Gastrocnemius medialis (tissue), 4 donors: ENCODE measurements around the gene CEBPB. TPM values are rescaled to one million over a fixed set of nuclear protein-coding genes. Genes with fewer than 3 reads are reported as not detected.

Experiments used
- ATAC-seq, 2 donors: fragments of 150-250 bp; one replicate each; pipeline ENCODE4 v1.9.1; 2016
- DNase-seq, 2 donors: peaks; one replicate each; pipeline ENCODE4 v3.0.0-alpha.2; 2019
- H3K27ac ChIP-seq, 4 donors: fragments of 200-600 bp; sonication (generic); 1 replicate in 1 of 4; 2 replicates in 3 of 4; pipeline ENCODE4 v1.5.1; 2016 to 2018; ENCODE audit warnings: mild to moderate bottlenecking in 2 of 4, moderate library complexity in 1 of 4
- H3K27me3 ChIP-seq, 3 donors: fragments of 200-600 bp; sonication (generic) in 2 of 3; 1 replicate in 1 of 3; 2 replicates in 2 of 3; pipeline versions ENCODE4 v1.5.1 to v1.6.0; 2016 to 2019; ENCODE audit warnings: mild to moderate bottlenecking in 1 of 3, moderate library complexity in 1 of 3
- H3K36me3 ChIP-seq, 2 donors: fragments of 200-600 bp; sonication (generic) in 1 of 2; one replicate each; pipeline ENCODE4 v1.5.1; 2017 to 2018
- H3K4me1 ChIP-seq, 2 donors: fragments of 200-600 bp; sonication (generic) in 1 of 2; one replicate each; pipeline ENCODE4 v1.5.1; 2016 to 2017; ENCODE audit warnings: mild to moderate bottlenecking in 2 of 2
- H3K4me3 ChIP-seq, 4 donors: fragments of 200-600 bp; sonication (generic) in 3 of 4; 1 replicate in 1 of 4; 2 replicates in 3 of 4; pipeline ENCODE4 v1.5.1; 2016 to 2019; ENCODE audit warnings: mild to moderate bottlenecking in 2 of 4
- H3K9me3 ChIP-seq, 3 donors: fragments of 200-600 bp; sonication (generic) in 2 of 3; 1 replicate in 1 of 3; 2 replicates in 2 of 3; pipeline ENCODE4 v1.5.1; 2016 to 2019
- POLR2A ChIP-seq, 2 donors: fragments of 450-650 bp; IDR thresholded peaks; one replicate each; pipeline ENCODE4 v1.6.1; 2017; ENCODE audit warnings: antibody characterized with exemption in 2 of 2, mild to moderate bottlenecking in 2 of 2, moderate library complexity in 2 of 2
- in situ Hi-C, 4 donors: fragments of 200-750 bp; cut with MboI; loops; one replicate each; pipeline versions ENCODE4 v1.15.0 to v1.8.0; 2017; ENCODE audit warnings: low sequenced_read_pairs in 4 of 4
- intact Hi-C: fragments of 100-400 bp; cut with DNase I; formaldehyde crosslinking; loops from one replicate; pipeline ENCODE4 v1.15.1; 2023; ENCODE audit warnings: low total_unique reads
- total RNA-seq, 4 donors: library from RNA; depleted of rRNA; stranded (reverse); fragments of >200 nt; gene quantifications; one replicate each; pipeline versions ENCODE4 v1.1.0 to v1.2.3, GENCODE V29; 2016
- TF ChIP-seq, protein P1 (sequence below), 5 experiments: fragments of 450-650 bp in 3 of 5; fragments of 200-600 bp in 2 of 5; sonication (generic) in 2 of 5; IDR thresholded peaks in 4 of 5; conservative IDR thresholded peaks in 1 of 5; 1 replicate in 4 of 5; 2 replicates in 1 of 5; pipeline ENCODE4 v1.5.1; 2016 to 2019; ENCODE audit warnings: antibody characterized with exemption in 5 of 5, mild to moderate bottlenecking in 3 of 5, moderate library complexity in 3 of 5

The CEBPB gene
- total RNA-seq, 4 donors from 2014 or later: 219 to 434 (median 321) TPM

DNA sequence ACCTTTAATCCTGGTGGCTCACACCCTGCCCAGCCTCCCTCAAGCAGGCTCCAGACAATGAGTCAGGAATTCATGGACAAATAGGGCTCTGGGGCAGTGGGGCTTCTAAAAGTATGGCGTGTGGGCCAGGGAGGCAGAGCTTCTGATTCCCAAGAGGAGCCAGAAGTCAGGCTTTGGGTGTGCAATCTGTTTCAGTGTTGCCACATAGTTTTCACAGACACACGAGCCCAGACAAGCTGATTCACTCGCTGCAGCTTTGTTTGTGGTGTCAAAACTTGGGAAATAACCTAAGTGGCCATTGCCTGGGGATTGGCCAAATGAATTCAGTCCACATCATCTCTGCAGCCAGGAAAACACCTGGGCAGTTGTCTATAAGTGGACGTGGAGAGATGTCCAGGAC, 46.3 kb upstream of the CEBPB start:
- H3K4me1 ChIP-seq: peaks cover 30 to 45% of the 10 kb centered on the region in 2 donors
- peak; percentile 88 to 91 for ATAC-seq
- H3K9me3 ChIP-seq: no peaks in the 10 kb centered on the region
- peak; percentile 75 to 90 for DNase-seq
- no peaks in the 10 kb centered on the region for H3K27me3 ChIP-seq
- no peak overlapping the region for H3K4me3 ChIP-seq
- intact Hi-C loops: no loop called here
- in situ Hi-C loops: no loop called here
- H3K27ac ChIP-seq: peak overlapping the region; percentile 91 to 96 (median 94)
- H3K36me3 ChIP-seq: peaks cover 0 to 10% of the 10 kb centered on the region in 2 donors
- TF ChIP-seq POLR2A (IDR thresholded peaks at IDR 0.05): peak in 1 of 2 donors; percentile 11
- TF ChIP-seq, protein P1, sequence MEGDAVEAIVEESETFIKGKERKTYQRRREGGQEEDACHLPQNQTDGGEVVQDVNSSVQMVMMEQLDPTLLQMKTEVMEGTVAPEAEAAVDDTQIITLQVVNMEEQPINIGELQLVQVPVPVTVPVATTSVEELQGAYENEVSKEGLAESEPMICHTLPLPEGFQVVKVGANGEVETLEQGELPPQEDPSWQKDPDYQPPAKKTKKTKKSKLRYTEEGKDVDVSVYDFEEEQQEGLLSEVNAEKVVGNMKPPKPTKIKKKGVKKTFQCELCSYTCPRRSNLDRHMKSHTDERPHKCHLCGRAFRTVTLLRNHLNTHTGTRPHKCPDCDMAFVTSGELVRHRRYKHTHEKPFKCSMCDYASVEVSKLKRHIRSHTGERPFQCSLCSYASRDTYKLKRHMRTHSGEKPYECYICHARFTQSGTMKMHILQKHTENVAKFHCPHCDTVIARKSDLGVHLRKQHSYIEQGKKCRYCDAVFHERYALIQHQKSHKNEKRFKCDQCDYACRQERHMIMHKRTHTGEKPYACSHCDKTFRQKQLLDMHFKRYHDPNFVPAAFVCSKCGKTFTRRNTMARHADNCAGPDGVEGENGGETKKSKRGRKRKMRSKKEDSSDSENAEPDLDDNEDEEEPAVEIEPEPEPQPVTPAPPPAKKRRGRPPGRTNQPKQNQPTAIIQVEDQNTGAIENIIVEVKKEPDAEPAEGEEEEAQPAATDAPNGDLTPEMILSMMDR (IDR thresholded peaks at IDR 0.05 in 4 of 5, conservative IDR thresholded peaks at IDR 0.05 in 1 of 5): no peak

DNA sequence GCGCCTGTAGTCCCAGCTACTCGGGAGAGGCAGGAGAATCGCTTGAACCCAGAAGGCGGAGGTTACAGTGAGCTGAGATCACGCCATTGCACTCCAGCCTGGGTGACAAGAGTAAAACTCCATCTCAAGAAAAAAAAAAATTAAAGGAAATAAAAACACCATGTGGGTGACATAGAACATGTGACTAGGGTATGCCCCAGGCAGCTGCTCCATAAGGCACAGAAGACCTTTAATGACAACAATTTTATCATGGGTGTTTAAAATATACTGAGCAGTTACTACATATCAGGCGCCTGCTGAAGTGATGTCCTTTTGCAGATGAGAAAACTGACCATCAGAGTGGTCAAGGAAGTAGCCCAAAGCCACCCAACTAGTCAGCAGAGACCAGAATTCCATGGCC, 45.1 kb upstream of the CEBPB start:
- Histone ChIP-seq H3K36me3 (peaks cover 0 to 10% of the 10 kb centered on the region in 2 donors), H3K4me1 (peaks cover 39 to 51% of the 10 kb centered on the region in 2 donors), H3K9me3 (no peaks in the 10 kb centered on the region), H3K27me3 (no peaks in the 10 kb centered on the region), H3K4me3 (no peak overlapping the region), H3K27ac (peak overlapping the region; percentile 91 to 96 (median 94))
- no peak for DNase-seq
- TF ChIP-seq POLR2A (IDR thresholded peaks at IDR 0.05): no peak
- TF ChIP-seq, protein P1 (IDR thresholded peaks at IDR 0.05 in 4 of 5, conservative IDR thresholded peaks at IDR 0.05 in 1 of 5): no peak
- in situ Hi-C loops (no loop called here), intact Hi-C loops (no loop called here)
- no peak for ATAC-seq

DNA sequence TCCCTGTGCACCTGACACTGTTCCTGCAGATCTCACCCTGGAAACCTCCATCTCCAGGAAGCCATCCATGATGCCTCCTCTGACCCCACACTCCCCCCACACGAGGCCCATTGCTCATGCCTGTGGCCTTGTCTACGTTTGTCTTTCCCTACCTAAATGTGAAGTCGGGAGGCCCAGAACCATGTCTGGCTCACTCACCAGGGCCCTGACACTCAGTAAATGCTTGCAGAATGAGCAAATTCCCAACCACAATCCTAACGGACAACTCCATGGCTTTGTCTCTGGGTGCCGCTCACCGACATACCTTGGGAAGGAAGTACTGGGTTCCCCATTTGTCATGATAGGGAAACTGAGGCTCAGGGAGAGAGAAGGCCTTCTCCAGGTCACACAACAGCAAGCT, 44.4 kb upstream of the CEBPB start:
- Histone ChIP-seq H3K27ac (peak overlapping the region; percentile 91 to 96 (median 94)), H3K4me1 (peaks cover 44 to 57% of the 10 kb centered on the region in 2 donors), H3K36me3 (peaks cover 0 to 10% of the 10 kb centered on the region in 2 donors), H3K27me3 (no peaks in the 10 kb centered on the region), H3K4me3 (peak overlapping the region in 1 of 4 donors; percentile 28), H3K9me3 (no peaks in the 10 kb centered on the region)
- intact Hi-C loops: no loop called here
- ATAC-seq: no peak
- no peak for DNase-seq
- TF ChIP-seq POLR2A (IDR thresholded peaks at IDR 0.05): no peak
- TF ChIP-seq, protein P1 (IDR thresholded peaks at IDR 0.05 in 4 of 5, conservative IDR thresholded peaks at IDR 0.05 in 1 of 5): no peak
- in situ Hi-C loops: no loop called here

DNA sequence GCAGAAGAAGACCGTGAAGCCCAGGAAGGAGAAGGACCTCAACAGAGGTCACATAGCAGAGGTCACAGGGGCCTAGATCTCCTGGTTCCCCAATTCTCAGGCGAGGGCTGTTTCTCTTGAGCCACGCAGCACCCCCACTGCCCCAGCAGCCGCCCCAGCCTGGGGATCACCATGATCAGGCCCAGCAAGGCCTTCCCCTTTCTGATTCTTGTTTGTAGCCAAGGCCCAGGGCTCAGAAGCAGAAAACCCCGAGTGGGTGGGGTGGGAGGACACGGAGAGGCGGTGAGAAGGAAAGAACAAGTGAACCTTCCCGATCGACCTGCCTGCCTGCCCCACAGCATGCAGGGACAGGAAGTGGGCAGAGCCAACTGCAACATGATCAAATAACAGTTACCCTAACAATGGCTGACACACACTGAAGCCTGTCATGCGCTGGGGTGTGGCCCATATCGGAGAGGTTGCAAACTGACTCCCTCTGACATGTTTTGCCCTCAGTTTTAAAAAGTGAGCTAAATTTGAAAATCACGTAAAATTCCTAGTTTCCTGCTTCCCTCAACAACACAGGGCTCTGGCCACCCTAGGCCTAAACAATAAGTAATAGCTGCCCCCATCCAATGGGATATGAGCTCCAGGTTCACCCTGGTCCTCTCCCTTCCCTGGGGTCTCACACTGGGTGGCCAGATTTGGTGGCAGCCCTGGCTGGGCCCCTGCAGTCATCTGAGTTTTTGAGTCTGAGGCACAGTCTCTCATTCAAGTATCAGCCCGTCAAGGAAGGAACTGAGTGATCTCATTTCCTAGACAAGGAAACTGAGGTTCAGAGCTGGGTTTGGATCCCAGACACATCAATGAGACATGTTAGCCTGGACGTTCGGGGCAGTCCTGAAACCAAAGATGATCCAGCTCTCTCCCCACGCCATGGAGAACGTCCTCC, 43.6 kb upstream of the CEBPB start:
- Histone ChIP-seq H3K36me3 (peaks cover 0 to 10% of the 10 kb centered on the region in 2 donors), H3K27me3 (no peaks in the 10 kb centered on the region), H3K4me3 (peak overlapping the region in 1 of 4 donors; percentile 28), H3K4me1 (peaks cover 52 to 62% of the 10 kb centered on the region in 2 donors), H3K27ac (peak overlapping the region; percentile 91 to 96 (median 94)), H3K9me3 (no peaks in the 10 kb centered on the region)
- ATAC-seq: peak; percentile 50 to 55
- TF ChIP-seq POLR2A (IDR thresholded peaks at IDR 0.05): peak; percentile 3 to 55
- TF ChIP-seq, protein P1 (IDR thresholded peaks at IDR 0.05 in 4 of 5, conservative IDR thresholded peaks at IDR 0.05 in 1 of 5): no peak
- peak; percentile 55 to 73 for DNase-seq
- in situ Hi-C loops: no loop called here
- intact Hi-C loops: no loop called here
